ENCODE measurements around the gene AGAP1. TPM values are rescaled to one million over a fixed set of nuclear protein-coding genes. Genes with fewer than 3 reads are reported as not detected.
"Not testable (repeated sequence)": the region's sequence is repeated elsewhere in the genome, so short reads cannot be mapped to it uniquely, and the experiment has no call there.

The AGAP1 gene
- total RNA-seq, 1 donor from 2014 or later = 43.8 TPM

DNA sequence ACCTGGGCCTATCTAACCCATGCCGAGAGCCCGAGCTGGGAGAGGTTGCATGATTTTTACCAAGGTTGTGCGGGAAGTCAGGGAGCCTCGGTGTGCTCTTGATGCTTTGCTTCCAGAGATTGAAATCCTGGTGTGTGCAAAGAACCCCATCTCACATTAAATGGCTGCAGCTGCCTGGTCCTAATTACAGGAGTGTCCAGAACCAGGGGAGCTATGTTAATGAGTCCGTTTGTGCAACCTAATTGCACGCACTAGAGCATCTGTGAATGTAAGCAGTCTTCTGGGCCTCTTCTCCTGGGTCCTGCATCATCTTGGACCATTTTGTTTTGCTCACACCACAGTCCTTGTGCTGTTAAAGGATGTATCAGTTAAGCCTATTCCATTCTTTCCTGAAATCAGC is 263.8 kb downstream of the AGAP1 start:
- H3K9me3 Mint-ChIP-seq (ENCODE audit: unreplicated experiment) = no peaks in the 10 kb centered on the region
- H3K27me3 Mint-ChIP-seq (ENCODE audit: unreplicated experiment) = no peaks in the 10 kb centered on the region
- no peak for DNase-seq (ENCODE audit: extremely low spot score, unreplicated experiment)
- no peak overlapping the region for H3K4me3 Mint-ChIP-seq (ENCODE audit: unreplicated experiment)
- no peaks in the 10 kb centered on the region for H3K36me3 Mint-ChIP-seq (ENCODE audit: unreplicated experiment)
- H3K27ac Mint-ChIP-seq (ENCODE audit: unreplicated experiment) = no peak overlapping the region
- no peaks in the 10 kb centered on the region for H3K4me1 Mint-ChIP-seq (ENCODE audit: unreplicated experiment)
- TF ChIP-seq, protein P1, sequence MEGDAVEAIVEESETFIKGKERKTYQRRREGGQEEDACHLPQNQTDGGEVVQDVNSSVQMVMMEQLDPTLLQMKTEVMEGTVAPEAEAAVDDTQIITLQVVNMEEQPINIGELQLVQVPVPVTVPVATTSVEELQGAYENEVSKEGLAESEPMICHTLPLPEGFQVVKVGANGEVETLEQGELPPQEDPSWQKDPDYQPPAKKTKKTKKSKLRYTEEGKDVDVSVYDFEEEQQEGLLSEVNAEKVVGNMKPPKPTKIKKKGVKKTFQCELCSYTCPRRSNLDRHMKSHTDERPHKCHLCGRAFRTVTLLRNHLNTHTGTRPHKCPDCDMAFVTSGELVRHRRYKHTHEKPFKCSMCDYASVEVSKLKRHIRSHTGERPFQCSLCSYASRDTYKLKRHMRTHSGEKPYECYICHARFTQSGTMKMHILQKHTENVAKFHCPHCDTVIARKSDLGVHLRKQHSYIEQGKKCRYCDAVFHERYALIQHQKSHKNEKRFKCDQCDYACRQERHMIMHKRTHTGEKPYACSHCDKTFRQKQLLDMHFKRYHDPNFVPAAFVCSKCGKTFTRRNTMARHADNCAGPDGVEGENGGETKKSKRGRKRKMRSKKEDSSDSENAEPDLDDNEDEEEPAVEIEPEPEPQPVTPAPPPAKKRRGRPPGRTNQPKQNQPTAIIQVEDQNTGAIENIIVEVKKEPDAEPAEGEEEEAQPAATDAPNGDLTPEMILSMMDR (IDR thresholded peaks at IDR 0.05) = no peak

DNA sequence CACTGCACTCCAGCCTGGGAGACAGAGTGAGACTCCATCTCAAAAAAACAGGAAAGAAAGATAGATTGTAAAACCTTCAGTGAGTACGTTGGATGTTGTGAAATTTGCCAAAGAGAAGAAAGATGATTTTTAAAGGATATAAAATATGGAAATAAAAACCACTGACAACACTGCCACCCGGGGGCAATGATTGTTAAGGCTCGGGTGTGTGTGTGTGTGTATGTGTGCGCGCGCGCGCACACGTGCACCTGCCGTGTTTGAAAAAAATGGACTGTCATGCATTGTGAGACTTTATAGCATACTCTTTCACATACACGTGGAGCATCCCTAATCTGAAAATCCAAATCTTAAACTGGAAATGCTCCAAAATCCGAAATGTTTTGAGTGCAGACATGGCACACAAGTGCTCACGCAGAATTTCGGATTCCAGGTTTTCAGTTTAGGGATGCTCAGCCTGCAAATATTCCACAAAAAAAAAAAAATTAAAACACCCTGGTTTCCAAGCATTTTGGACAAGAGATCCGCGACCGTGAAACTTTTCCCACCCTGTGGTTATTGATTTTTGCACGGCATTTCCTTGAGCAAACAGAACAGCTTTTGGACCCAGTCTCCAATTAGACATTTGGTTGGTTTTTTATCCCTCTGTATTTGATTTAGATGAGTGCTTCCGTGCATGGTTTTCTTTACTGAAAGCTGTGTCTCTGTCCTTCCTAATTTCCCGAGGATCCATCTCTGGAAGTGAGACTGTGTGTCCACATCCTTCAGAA is 269.2 kb downstream of the AGAP1 start:
- H3K9me3 Mint-ChIP-seq (ENCODE audit: unreplicated experiment) = no peaks in the 10 kb centered on the region
- H3K4me3 Mint-ChIP-seq (ENCODE audit: unreplicated experiment) = no peak overlapping the region
- peaks cover 5% of the 10 kb centered on the region for H3K4me1 Mint-ChIP-seq (ENCODE audit: unreplicated experiment)
- H3K36me3 Mint-ChIP-seq (ENCODE audit: unreplicated experiment) = peaks cover under 1% of the 10 kb centered on the region
- TF ChIP-seq, protein P1 (IDR thresholded peaks at IDR 0.05) = peak; percentile 32
- no peak for DNase-seq (ENCODE audit: extremely low spot score, unreplicated experiment)
- H3K27me3 Mint-ChIP-seq (ENCODE audit: unreplicated experiment) = no peaks in the 10 kb centered on the region
- no peak overlapping the region for H3K27ac Mint-ChIP-seq (ENCODE audit: unreplicated experiment)

DNA sequence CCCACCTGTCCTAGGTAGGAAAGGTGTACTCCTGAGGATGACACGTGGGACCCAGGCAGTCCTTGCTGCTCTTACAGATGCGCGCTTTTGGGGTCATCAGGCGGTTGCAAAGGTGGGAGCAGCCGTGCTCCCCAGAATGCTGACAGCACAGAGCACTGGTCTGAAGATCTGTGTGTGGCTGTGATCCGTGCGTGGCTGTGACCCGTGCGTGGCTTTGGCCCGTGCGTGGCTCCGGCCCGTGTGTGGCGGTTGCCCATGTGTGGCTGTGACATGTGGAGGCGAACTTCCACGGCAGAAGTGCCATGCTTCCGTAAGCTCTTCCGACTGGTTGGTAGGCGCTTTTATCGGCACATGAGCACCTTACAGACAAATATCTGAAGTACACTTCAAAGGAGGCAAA is 270.0 kb downstream of the AGAP1 start:
- no peak overlapping the region for H3K27ac Mint-ChIP-seq (ENCODE audit: unreplicated experiment)
- no peaks in the 10 kb centered on the region for H3K9me3 Mint-ChIP-seq (ENCODE audit: unreplicated experiment)
- H3K4me3 Mint-ChIP-seq (ENCODE audit: unreplicated experiment) = no peak overlapping the region
- H3K4me1 Mint-ChIP-seq (ENCODE audit: unreplicated experiment) = peaks cover 5% of the 10 kb centered on the region
- H3K27me3 Mint-ChIP-seq (ENCODE audit: unreplicated experiment) = no peaks in the 10 kb centered on the region
- H3K36me3 Mint-ChIP-seq (ENCODE audit: unreplicated experiment) = peaks cover 2% of the 10 kb centered on the region
- TF ChIP-seq, protein P1 (IDR thresholded peaks at IDR 0.05) = no peak
- DNase-seq (ENCODE audit: extremely low spot score, unreplicated experiment) = no peak

DNA sequence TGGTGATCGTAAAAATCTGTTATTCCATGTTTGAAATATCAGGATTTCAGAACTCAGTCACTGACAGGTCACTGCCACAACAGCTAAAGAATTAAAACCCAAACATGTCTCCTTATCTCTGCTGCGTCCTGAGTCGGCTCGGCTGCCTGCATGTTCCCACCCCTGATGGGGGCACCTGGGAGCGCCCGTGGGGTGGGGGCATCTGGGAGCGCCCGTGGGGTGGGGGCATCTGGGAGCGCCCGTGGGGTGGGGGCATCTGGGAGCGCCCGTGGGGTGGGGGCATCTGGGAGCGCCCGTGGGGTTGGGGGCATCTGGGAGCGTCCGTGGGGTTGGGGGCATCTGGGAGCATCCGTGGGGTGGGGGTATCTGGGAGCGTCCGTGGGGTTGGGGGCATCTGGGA is 270.6 kb downstream of the AGAP1 start:
- DNase-seq (ENCODE audit: extremely low spot score, unreplicated experiment); H3K27ac Mint-ChIP-seq (ENCODE audit: unreplicated experiment); H3K4me3 Mint-ChIP-seq (ENCODE audit: unreplicated experiment); H3K4me1 Mint-ChIP-seq (ENCODE audit: unreplicated experiment); H3K36me3 Mint-ChIP-seq (ENCODE audit: unreplicated experiment); H3K27me3 Mint-ChIP-seq (ENCODE audit: unreplicated experiment); H3K9me3 Mint-ChIP-seq (ENCODE audit: unreplicated experiment): not testable (repeated sequence)

DNA sequence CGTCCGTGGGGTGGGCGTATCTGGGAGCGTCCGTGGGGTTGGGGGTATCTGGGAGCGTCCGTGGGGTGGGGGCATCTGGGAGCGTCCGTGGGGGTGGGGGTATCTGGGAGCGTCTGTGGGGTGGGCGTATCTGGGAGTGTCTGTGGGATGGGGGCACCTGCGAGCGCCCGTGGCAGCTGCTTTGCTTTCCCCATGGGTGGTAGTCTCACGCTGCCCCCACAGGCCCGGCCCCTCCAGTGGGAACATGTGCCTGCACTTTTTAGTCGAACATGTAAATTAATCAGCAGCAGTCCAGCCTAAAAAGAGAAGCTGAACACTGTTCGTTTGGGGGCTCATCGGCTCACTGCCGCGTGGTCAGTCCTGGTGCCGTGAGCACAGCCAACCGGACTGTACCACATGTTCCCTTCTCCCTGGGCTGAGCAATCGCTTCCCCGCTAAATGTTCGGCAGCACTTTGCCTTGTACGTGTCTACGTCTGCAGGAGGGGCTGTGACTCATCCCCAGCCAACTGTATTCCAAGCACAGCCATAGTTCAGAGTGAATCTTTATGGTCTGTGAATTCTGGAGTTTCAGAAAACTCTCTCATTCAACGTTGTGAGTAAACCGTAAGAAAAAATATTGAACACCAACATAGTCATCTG is 271.5 kb downstream of the AGAP1 start:
- H3K36me3 Mint-ChIP-seq (ENCODE audit: unreplicated experiment) = peaks cover 4% of the 10 kb centered on the region

More for the DNA sequence above, 271.5 kb downstream of the AGAP1 start:
- TF ChIP-seq, protein P1 (IDR thresholded peaks at IDR 0.05) = no peak
- H3K27ac Mint-ChIP-seq (ENCODE audit: unreplicated experiment) = peak overlapping the region; percentile 67
- no peaks in the 10 kb centered on the region for H3K27me3 Mint-ChIP-seq (ENCODE audit: unreplicated experiment)
- H3K4me3 Mint-ChIP-seq (ENCODE audit: unreplicated experiment) = no peak overlapping the region
- DNase-seq (ENCODE audit: extremely low spot score, unreplicated experiment) = no peak
- H3K9me3 Mint-ChIP-seq (ENCODE audit: unreplicated experiment) = no peaks in the 10 kb centered on the region
- peaks cover 5% of the 10 kb centered on the region for H3K4me1 Mint-ChIP-seq (ENCODE audit: unreplicated experiment)

Measured in osteocyte (in vitro differentiated cells).